Loucy (cell line): ENCODE measurements around the gene PKLR.

ENCODE experiments used
- H2AFZ ChIP-seq: fragments of 200-600 bp; sonication (generic); 2 replicates; pipeline ENCODE4 v1.6.0; 2016; ENCODE audit warnings: antibody characterized with exemption, mild to moderate bottlenecking, low read length, moderate library complexity
- H3F3A ChIP-seq: fragments of 200-600 bp; 2 replicates; pipeline ENCODE4 v1.6.0; 2016; ENCODE audit warnings: antibody characterized with exemption, low read depth, mild to moderate bottlenecking
- H3K27me3 ChIP-seq: fragments of 200-600 bp; sonication (generic); 2 replicates; pipeline ENCODE4 v1.6.1; 2014; ENCODE audit warnings: low read length, mild to moderate bottlenecking; ENCODE audit not compliant: insufficient read depth, poor library complexity, severe bottlenecking
- H3K36me3 ChIP-seq: fragments of 200-600 bp; sonication (generic); 2 replicates; pipeline ENCODE4 v1.6.1; 2016; ENCODE audit warnings: low read length; ENCODE audit not compliant: insufficient read depth
- H3K4me1 ChIP-seq: fragments of 200-600 bp; sonication (generic); 2 replicates; pipeline ENCODE4 v1.5.1; 2014; ENCODE audit warnings: low read length, mild to moderate bottlenecking; ENCODE audit not compliant: insufficient read depth, poor library complexity, severe bottlenecking
- H3K4me2 ChIP-seq: fragments of 200-600 bp; sonication (generic); 2 replicates; pipeline ENCODE4 v1.6.0; 2014; ENCODE audit warnings: antibody characterized with exemption, low read length, low read depth, mild to moderate bottlenecking; ENCODE audit not compliant: poor library complexity, severe bottlenecking
- H3K4me3 ChIP-seq: fragments of 200-600 bp; sonication (generic); 2 replicates; pipeline ENCODE4 v1.5.1; 2014; ENCODE audit warnings: low read length, mild to moderate bottlenecking, mixed read lengths; ENCODE audit not compliant: poor library complexity, severe bottlenecking
- H3K79me2 ChIP-seq: fragments of 200-600 bp; sonication (generic); 2 replicates; pipeline ENCODE4 v1.6.1; 2014; ENCODE audit warnings: low read length; ENCODE audit not compliant: insufficient read depth
- H3K9ac ChIP-seq: fragments of 200-600 bp; sonication (generic); 2 replicates; pipeline ENCODE4 v1.6.0; 2014; ENCODE audit warnings: mild to moderate bottlenecking, low read depth, low read length, moderate library complexity; ENCODE audit not compliant: poor library complexity, severe bottlenecking
- H3K9me2 ChIP-seq: fragments of 200-600 bp; sonication (generic); replicated peaks from 2 replicates; pipeline ENCODE4 v1.6.1; 2016; ENCODE audit warnings: low read depth, low read length, mixed read lengths
- H3K9me3 ChIP-seq: fragments of 200-600 bp; sonication (generic); 2 replicates; pipeline ENCODE4 v1.6.1; 2014; ENCODE audit warnings: mild to moderate bottlenecking, antibody characterized with exemption, low read length, low read depth; ENCODE audit not compliant: insufficient read depth
- H4K20me1 ChIP-seq: fragments of 200-600 bp; sonication (generic); 2 replicates; pipeline ENCODE4 v1.6.0; 2014; ENCODE audit warnings: antibody characterized with exemption, low read length, mild to moderate bottlenecking; ENCODE audit not compliant: insufficient read depth, poor library complexity, severe bottlenecking
- CTCF ChIP-seq: fragments of 200-600 bp; sonication (generic); conservative IDR thresholded peaks from 2 replicates; pipeline ENCODE4 v1.5.1; 2014; ENCODE audit warnings: mild to moderate bottlenecking, antibody characterized with exemption, low read length
- EZH2phosphoT487 ChIP-seq: fragments of 200-600 bp; IDR thresholded peaks from 2 replicates; pipeline ENCODE4 v1.6.1; 2018; ENCODE audit warnings: antibody characterized with exemption, mild to moderate bottlenecking, moderate library complexity, borderline replicate concordance

Gene PKLR

GRCh38 chr1:155269381-155269780 is 31.9 kb downstream of the PKLR start:
- Histone ChIP-seq H3K36me3 (peaks cover 60% of the 10 kb centered on the region), H3K9ac (no peak overlapping the region), H4K20me1 (peaks cover 26% of the 10 kb centered on the region), H3K27me3 (no peaks in the 10 kb centered on the region), H3K4me1 (peaks cover 20% of the 10 kb centered on the region), H3F3A (no peaks in the 10 kb centered on the region), H3K9me2 (no peaks in the 10 kb centered on the region), H3K79me2 (peaks cover 61% of the 10 kb centered on the region), H2AFZ (no peak overlapping the region), H3K9me3 (no peaks in the 10 kb centered on the region), H3K4me3 (no peak overlapping the region), H3K4me2 (no peak overlapping the region)
- TF ChIP-seq CTCF (no peak), EZH2phosphoT487 (no peak)

DNA sequence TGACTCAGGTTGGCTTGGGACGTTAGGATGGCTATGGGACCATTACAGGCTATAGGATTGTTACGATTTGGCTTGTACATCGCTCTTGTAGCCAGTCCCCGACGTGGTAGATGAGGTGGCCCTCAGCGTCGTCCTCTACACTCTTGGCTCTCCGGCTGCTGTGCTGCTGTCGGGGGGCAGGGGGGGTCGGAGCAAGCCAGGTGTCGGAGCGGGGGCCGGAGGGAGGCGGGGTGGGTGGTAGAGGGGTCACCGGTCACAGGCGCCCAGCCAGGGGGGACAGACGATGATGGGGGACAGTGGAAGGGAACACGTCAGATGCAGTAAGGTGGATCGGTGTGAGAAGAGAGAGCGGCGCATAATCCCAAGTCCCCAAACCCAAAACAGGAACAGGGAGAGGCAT is 32.6 kb downstream of the PKLR start:
- no peak overlapping the region for H2AFZ ChIP-seq
- H3K36me3 ChIP-seq = peaks cover 67% of the 10 kb centered on the region
- H3K4me2 ChIP-seq = no peak overlapping the region
- no peak overlapping the region for H3K9ac ChIP-seq
- no peaks in the 10 kb centered on the region for H3K9me3 ChIP-seq
- no peaks in the 10 kb centered on the region for H3K9me2 ChIP-seq
- peaks cover 3% of the 10 kb centered on the region; the same call in 1 of the 2 replicates for H3F3A ChIP-seq
- peaks cover 58% of the 10 kb centered on the region for H3K79me2 ChIP-seq
- H4K20me1 ChIP-seq = peaks cover 26% of the 10 kb centered on the region
- H3K4me1 ChIP-seq = peaks cover 17% of the 10 kb centered on the region
- no peaks in the 10 kb centered on the region for H3K27me3 ChIP-seq
- no peak overlapping the region for H3K4me3 ChIP-seq
- no peak for TF ChIP-seq EZH2phosphoT487
- TF ChIP-seq CTCF = no peak

- peaks cover 15% of the 10 kb centered on the region for H3K4me1 ChIP-seq
- H3K4me3 ChIP-seq = no peak overlapping the region
- TF ChIP-seq EZH2phosphoT487 (no peak), CTCF (no peak)
- no peak overlapping the region for H2AFZ ChIP-seq
- H3K27me3 ChIP-seq = no peaks in the 10 kb centered on the region
- H3F3A ChIP-seq = peaks cover 9% of the 10 kb centered on the region; the same call in 1 of the 2 replicates
- no peaks in the 10 kb centered on the region for H3K9me2 ChIP-seq
- H3K79me2 ChIP-seq = peaks cover 48% of the 10 kb centered on the region
- no peaks in the 10 kb centered on the region for H3K9me3 ChIP-seq
- no peak overlapping the region for H3K4me2 ChIP-seq
- peaks cover 77% of the 10 kb centered on the region for H3K36me3 ChIP-seq
- peaks cover 20% of the 10 kb centered on the region for H4K20me1 ChIP-seq
- no peak overlapping the region for H3K9ac ChIP-seq
Measured at GRCh38 chr1:155267373-155267772, 33.9 kb downstream of the PKLR start.
